Bronchial epithelial cell (primary cell): ENCODE data around the gene PGA3. TPM values are rescaled to one million over a fixed set of nuclear protein-coding genes. Genes with fewer than 3 reads are reported as not detected.

Experiments used
- DNase-seq: peaks from one replicate; pipeline ENCODE4 v3.0.0-alpha.2; 2010; ENCODE audit warnings: low read depth
- FAIRE-seq: peaks from 2 replicates; lab custom pipeline; 2011; peaks lifted over from hg19 to GRCh38; lab: Jason Lieb, UNC
- H3K27me3 ChIP-seq: 2 replicates; pipeline ENCODE4 v1.5.1; 2011; ENCODE audit warnings: low read length; ENCODE audit not compliant: control insufficient read depth, insufficient read depth
- H3K36me3 ChIP-seq: 2 replicates; pipeline ENCODE4 v1.5.1; 2011; ENCODE audit warnings: low read length; ENCODE audit not compliant: control insufficient read depth, insufficient read depth
- H3K4me3 ChIP-seq: 2 replicates; pipeline ENCODE4 v1.5.1; 2011; ENCODE audit warnings: mild to moderate bottlenecking, low read depth, low read length, control low read depth
- total RNA-seq: library from RNA; depleted of rRNA; stranded (reverse); fragments of >200 nt; gene quantifications from 2 replicates; pipeline ENCODE4 v1.2.1, GENCODE V29; 2014
- TF ChIP-seq, protein P1 (sequence below): IDR thresholded peaks from 2 replicates; pipeline ENCODE4 v1.5.1; 2011; ENCODE audit warnings: mild to moderate bottlenecking, moderate library complexity, low read length, control low read depth, inconsistent platforms; ENCODE audit not compliant: insufficient read depth, severe bottlenecking

The PGA3 gene
- total RNA-seq, 1 donor from 2014 or later: not detected

DNA sequence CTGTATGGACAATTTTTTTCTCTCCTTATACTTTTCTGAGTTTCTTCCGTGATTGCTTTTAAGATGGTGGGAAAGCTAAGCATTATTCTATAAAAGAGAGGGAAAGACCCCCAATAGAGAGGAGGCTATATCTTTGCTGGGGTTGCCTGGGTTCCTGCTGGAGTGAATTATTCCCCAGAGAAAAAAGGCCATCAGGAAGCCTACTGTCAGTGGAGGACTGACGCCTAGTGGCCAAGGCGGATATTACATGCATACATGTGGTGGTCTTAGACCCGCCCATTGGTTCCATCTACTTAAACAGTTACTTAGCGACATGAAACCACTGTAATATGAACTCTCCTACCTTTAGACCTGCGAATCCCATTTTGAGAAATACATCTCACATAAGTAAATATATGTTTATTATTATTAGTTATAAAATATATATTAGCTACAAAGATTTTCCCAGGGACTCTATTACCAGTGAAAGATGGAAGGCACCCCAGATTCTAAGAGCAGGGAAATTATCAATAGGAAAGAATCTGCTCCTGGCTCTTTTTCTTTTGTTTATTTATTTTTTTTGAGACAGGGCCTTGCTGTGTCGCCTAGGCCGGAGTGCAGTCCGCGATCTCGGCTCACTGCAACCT is 15.7 kb upstream of the PGA3 start:
- Histone ChIP-seq H3K4me3 (no peak overlapping the region), H3K27me3 (no peaks in the 10 kb centered on the region), H3K36me3 (no peaks in the 10 kb centered on the region)
- TF ChIP-seq, protein P1, sequence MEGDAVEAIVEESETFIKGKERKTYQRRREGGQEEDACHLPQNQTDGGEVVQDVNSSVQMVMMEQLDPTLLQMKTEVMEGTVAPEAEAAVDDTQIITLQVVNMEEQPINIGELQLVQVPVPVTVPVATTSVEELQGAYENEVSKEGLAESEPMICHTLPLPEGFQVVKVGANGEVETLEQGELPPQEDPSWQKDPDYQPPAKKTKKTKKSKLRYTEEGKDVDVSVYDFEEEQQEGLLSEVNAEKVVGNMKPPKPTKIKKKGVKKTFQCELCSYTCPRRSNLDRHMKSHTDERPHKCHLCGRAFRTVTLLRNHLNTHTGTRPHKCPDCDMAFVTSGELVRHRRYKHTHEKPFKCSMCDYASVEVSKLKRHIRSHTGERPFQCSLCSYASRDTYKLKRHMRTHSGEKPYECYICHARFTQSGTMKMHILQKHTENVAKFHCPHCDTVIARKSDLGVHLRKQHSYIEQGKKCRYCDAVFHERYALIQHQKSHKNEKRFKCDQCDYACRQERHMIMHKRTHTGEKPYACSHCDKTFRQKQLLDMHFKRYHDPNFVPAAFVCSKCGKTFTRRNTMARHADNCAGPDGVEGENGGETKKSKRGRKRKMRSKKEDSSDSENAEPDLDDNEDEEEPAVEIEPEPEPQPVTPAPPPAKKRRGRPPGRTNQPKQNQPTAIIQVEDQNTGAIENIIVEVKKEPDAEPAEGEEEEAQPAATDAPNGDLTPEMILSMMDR: peak; percentile 85
- DNase-seq (peak; percentile 70), FAIRE-seq (no peak)

DNA sequence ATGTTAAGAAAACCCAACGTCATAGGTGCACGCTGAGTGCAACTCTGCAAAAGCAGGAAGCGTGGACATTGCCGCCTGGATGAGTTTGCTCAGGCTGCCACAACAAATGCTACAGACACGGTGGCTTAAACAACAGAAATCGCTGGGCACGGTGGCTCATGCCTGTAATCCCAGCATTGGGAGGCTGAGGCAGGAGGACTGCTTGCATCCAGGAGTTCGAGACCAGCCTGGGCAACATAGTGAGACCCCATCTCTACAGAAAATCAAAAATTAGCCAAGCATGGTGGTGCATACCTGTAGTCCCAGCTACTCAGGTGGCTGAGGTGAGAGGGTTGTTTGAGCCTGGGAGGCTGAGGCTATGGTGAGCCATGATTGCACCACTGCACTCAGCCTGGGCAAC is 13.4 kb upstream of the PGA3 start:
- no peak for FAIRE-seq
- Histone ChIP-seq H3K4me3 (no peak overlapping the region), H3K36me3 (no peaks in the 10 kb centered on the region), H3K27me3 (no peaks in the 10 kb centered on the region)
- DNase-seq: no peak
- TF ChIP-seq, protein P1: no peak

DNA sequence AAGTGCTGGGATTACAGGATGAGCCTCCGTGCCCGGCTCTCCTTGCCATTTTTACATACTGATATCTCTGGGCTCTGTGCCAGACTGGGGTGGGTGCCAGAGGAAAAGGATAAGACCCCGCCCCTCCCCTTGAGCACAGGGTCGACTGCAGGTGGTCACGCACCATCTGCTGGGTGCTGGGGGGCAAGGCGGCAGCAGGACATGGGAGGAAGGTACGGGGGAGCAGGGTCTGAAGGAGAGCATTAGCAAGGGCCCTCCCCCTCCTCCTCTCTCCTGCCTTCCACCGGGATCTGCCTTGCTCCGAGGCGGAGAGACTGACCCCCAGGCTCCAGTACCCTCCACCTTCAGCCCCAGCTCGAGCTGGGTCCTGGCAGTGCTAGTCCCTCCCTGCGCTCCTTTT is 9.7 kb upstream of the PGA3 start:
- DNase-seq: no peak
- Histone ChIP-seq H3K27me3 (no peaks in the 10 kb centered on the region), H3K36me3 (no peaks in the 10 kb centered on the region), H3K4me3 (no peak overlapping the region)
- FAIRE-seq: no peak
- TF ChIP-seq, protein P1: no peak

DNA sequence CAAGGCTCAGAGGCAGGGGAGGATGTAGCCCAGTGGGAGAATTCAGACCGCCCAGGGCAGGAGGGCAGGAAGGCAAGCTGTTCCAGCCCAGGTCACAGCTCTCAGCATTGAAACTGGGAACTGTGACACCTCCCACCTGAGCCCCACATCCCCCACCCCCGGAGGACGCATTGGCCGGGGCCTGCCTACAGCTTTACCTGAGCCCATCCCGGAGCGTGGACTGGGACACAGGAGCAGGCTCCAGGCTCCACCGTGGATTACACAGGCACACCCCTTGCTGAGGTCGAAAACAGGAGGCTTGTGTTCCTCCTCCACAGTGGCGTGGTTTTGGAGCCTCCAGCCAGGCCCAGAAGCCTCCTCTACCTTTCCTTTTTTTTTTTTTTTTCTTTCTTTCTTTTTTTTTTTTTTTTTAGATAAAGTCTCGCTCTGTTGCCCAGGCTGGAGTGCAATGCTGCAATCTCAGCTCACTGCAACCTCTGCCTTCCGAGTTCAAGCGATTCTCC is 9.1 kb upstream of the PGA3 start:
- TF ChIP-seq, protein P1: no peak
- Histone ChIP-seq H3K36me3 (no peaks in the 10 kb centered on the region), H3K27me3 (no peaks in the 10 kb centered on the region), H3K4me3 (no peak overlapping the region)
- FAIRE-seq: no peak
- DNase-seq: no peak

DNA sequence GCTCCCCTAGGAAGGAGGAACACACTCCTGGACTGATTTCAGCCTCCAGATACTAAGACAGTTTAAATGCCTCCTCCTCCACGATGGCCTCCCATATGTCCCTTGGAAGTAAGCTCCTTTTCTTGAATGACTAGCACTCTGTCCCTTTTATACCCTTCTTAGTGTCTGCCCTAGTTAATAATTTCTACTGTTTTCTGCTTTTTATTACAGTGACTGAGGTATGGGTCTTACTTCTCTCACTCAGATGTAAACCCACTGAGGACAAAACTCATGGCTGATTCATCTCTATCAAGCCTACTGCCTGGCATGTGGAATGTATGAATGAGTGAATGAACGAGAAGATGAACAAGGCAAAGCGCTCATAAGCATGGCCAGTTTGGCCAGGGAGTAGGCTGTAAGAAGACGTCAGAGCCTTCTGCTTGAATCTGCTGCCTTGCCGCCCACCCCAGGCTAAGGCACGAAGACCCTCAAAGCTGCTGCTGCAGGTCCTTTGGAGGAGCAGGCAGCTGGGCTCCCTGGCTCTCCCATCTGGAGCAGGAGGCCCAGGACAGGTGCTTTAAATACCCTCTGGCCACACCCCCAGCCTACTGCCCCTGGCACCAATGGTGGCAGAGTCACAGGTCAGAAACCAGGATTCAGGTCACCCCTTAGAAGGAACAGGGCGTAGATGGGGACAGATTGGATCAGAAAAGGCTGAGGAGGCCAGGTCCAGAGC is 8.2 kb upstream of the PGA3 start:
- no peaks in the 10 kb centered on the region for H3K27me3 ChIP-seq
- DNase-seq: no peak
- no peak for FAIRE-seq

More for the DNA sequence above, 8.2 kb upstream of the PGA3 start:
- no peak overlapping the region for H3K4me3 ChIP-seq
- TF ChIP-seq, protein P1: no peak
- H3K36me3 ChIP-seq: no peaks in the 10 kb centered on the region
